CD14-positive monocyte (primary cell): Measurements from ENCODE around the gene NDUFA12. TPM values are rescaled to one million over a fixed set of nuclear protein-coding genes. Genes with fewer than 3 reads are reported as not detected.

Experiments
- DNase-seq, 3 donors: peaks; one replicate each; pipeline ENCODE4 v3.0.0-alpha.2; 2011 to 2022
- H2AFZ ChIP-seq: 2 replicates; pipeline ENCODE4 v1.6.0; 2012; ENCODE audit warnings: mild to moderate bottlenecking, low read depth, low read length, inconsistent platforms; ENCODE audit not compliant: insufficient read depth, poor library complexity, severe bottlenecking
- H3K27ac ChIP-seq, 2 donors: 1 replicate in 1 of 2; 2 replicates in 1 of 2; pipeline ENCODE4 v1.5.1; 2012 to 2013; ENCODE audit warnings: low read length in 2 of 2, control low read depth in 1 of 2, inconsistent platforms in 1 of 2, low read depth in 1 of 2, mild to moderate bottlenecking in 1 of 2
- H3K27me3 ChIP-seq, 2 donors: one replicate each; pipeline versions ENCODE4 v1.6.0 to v1.6.1; 2011 to 2013; ENCODE audit warnings: low read length in 2 of 2; ENCODE audit not compliant: control insufficient read depth in 2 of 2, insufficient read depth in 2 of 2
- H3K36me3 ChIP-seq, 2 donors: replicated peaks in 1 of 2; 1 replicate in 1 of 2; 2 replicates in 1 of 2; pipeline versions ENCODE4 v1.5.1 to v1.6.1; 2012 to 2013; ENCODE audit warnings: low read length in 2 of 2, control low read depth in 1 of 2, inconsistent platforms in 1 of 2, mild to moderate bottlenecking in 1 of 2; ENCODE audit not compliant: insufficient read depth in 2 of 2, control insufficient read depth in 1 of 2
- H3K4me1 ChIP-seq, 2 donors: 1 replicate in 1 of 2; 2 replicates in 1 of 2; pipeline versions ENCODE4 v1.5.1 to v1.6.1; 2012 to 2013; ENCODE audit warnings: low read length in 2 of 2, control low read depth in 1 of 2, inconsistent platforms in 1 of 2, mild to moderate bottlenecking in 1 of 2, moderate library complexity in 1 of 2; ENCODE audit not compliant: insufficient read depth in 2 of 2, control insufficient read depth in 1 of 2
- H3K4me2 ChIP-seq: replicated peaks from 2 replicates; pipeline ENCODE3; 2012; ENCODE audit warnings: low read length, moderate library complexity, mild to moderate bottlenecking; ENCODE audit not compliant: poor library complexity, severe bottlenecking; ENCODE audit errors: extremely low read depth
- H3K4me3 ChIP-seq, 3 experiments: fragments of 200-600 bp in 1 of 3; sonication (generic) in 1 of 3; replicated peaks in 1 of 3; 1 replicate in 2 of 3; 2 replicates in 1 of 3; pipeline ENCODE4 v1.5.1; 2011 to 2013; ENCODE audit warnings: low read length in 3 of 3, mild to moderate bottlenecking in 3 of 3, control low read depth in 2 of 3, low read depth in 2 of 3, inconsistent platforms in 1 of 3, moderate library complexity in 1 of 3
- H3K79me2 ChIP-seq: 2 replicates; pipeline ENCODE4 v1.6.0; 2012; ENCODE audit warnings: mild to moderate bottlenecking, control low read depth, inconsistent platforms, low read length, moderate library complexity; ENCODE audit not compliant: insufficient read depth
- H3K9ac ChIP-seq: 2 replicates; pipeline ENCODE4 v1.6.0; 2017; ENCODE audit warnings: low read length, mild to moderate bottlenecking; ENCODE audit not compliant: insufficient read depth, poor library complexity, severe bottlenecking
- H3K9me3 ChIP-seq, 2 donors: replicated peaks in 1 of 2; 1 replicate in 1 of 2; 2 replicates in 1 of 2; pipeline versions ENCODE4 v1.5.1 to v1.6.1; 2012 to 2013; ENCODE audit warnings: low read length in 2 of 2, control low read depth in 1 of 2; ENCODE audit not compliant: control insufficient read depth in 1 of 2, insufficient read depth in 1 of 2
- H4K20me1 ChIP-seq: 2 replicates; pipeline ENCODE4 v1.6.0; 2012; ENCODE audit warnings: mild to moderate bottlenecking, low read length, control low read depth, moderate library complexity; ENCODE audit not compliant: insufficient read depth
- H3K27ac Mint-ChIP-seq, 7 donors: one replicate each; pipeline ENCODE4 v1.8.0; 2020; ENCODE audit warnings: mild to moderate bottlenecking in 7 of 7, mixed read lengths in 7 of 7, moderate library complexity in 6 of 7, inconsistent platforms in 2 of 7
- H3K27me3 Mint-ChIP-seq, 3 donors: one replicate each; pipeline ENCODE4 v1.8.0; 2021 to 2022; ENCODE audit warnings: low read depth in 3 of 3, mild to moderate bottlenecking in 3 of 3, mixed read lengths in 3 of 3, moderate library complexity in 3 of 3, inconsistent platforms in 1 of 3
- H3K36me3 Mint-ChIP-seq, 2 donors: one replicate each; pipeline ENCODE4 v1.8.0; 2020; ENCODE audit warnings: mixed read lengths in 2 of 2, inconsistent platforms in 1 of 2, mild to moderate bottlenecking in 1 of 2
- H3K4me1 Mint-ChIP-seq: one replicate; pipeline ENCODE4 v1.8.0; 2020; ENCODE audit warnings: mild to moderate bottlenecking, mixed read lengths
- H3K4me3 Mint-ChIP-seq, 2 donors: one replicate each; pipeline ENCODE4 v1.8.0; 2020; ENCODE audit warnings: mild to moderate bottlenecking in 2 of 2, mixed read lengths in 2 of 2, moderate library complexity in 1 of 2
- H3K9me3 Mint-ChIP-seq, 7 donors: one replicate each; pipeline ENCODE4 v1.8.0; 2020 to 2022; ENCODE audit warnings: mixed read lengths in 7 of 7, mild to moderate bottlenecking in 6 of 7, moderate library complexity in 6 of 7, inconsistent platforms in 2 of 7
- WGBS: methylation state at CpG from one replicate; pipeline ENCODE4 v1.1.5; 2013; ENCODE audit warnings: missing lambda C conversion rate; ENCODE audit not compliant: insufficient coverage; 5-methylcytosine and 5-hydroxymethylcytosine counted together
- intact Hi-C, 2 donors: fragments of 100-400 bp; cut with micrococcal nuclease; formaldehyde crosslinking; loops; one replicate each; pipeline versions ENCODE4 v1.15.0 to v1.15.1; 2023
- polyA plus RNA-seq, 3 donors: library from polyadenylated mRNA; depleted of rRNA in 1 of 3; unstranded in 2 of 3; stranded (reverse) in 1 of 3; fragments of 300-500 nt in 2 of 3; fragments of >200 nt in 1 of 3; fragmentation: Illumina TruSeq in 2 of 3; gene quantifications; 1 replicate in 2 of 3; 2 replicates in 1 of 3; pipeline ENCODE4 v1.2.3, GENCODE V29; 2012 to 2021
- TF ChIP-seq, protein P1 (sequence below): fragments of 200-600 bp; IDR thresholded peaks from one replicate; pipeline ENCODE4 v1.8.0; 2022; ENCODE audit warnings: antibody characterized with exemption, mild to moderate bottlenecking

Gene NDUFA12
- polyA plus RNA-seq, 3 donors: 105 to 302 (median 286) TPM

GRCh38 chr12:95006206-95006605 lies 2.7 kb upstream of the NDUFA12 start:
- no peak overlapping the region for H2AFZ ChIP-seq
- TF ChIP-seq, protein P1, sequence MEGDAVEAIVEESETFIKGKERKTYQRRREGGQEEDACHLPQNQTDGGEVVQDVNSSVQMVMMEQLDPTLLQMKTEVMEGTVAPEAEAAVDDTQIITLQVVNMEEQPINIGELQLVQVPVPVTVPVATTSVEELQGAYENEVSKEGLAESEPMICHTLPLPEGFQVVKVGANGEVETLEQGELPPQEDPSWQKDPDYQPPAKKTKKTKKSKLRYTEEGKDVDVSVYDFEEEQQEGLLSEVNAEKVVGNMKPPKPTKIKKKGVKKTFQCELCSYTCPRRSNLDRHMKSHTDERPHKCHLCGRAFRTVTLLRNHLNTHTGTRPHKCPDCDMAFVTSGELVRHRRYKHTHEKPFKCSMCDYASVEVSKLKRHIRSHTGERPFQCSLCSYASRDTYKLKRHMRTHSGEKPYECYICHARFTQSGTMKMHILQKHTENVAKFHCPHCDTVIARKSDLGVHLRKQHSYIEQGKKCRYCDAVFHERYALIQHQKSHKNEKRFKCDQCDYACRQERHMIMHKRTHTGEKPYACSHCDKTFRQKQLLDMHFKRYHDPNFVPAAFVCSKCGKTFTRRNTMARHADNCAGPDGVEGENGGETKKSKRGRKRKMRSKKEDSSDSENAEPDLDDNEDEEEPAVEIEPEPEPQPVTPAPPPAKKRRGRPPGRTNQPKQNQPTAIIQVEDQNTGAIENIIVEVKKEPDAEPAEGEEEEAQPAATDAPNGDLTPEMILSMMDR: no peak
- H3K9me3 Mint-ChIP-seq: peaks cover 8 to 33% (median 25%) of the 10 kb centered on the region in 7 donors
- H3K9ac ChIP-seq: no peak overlapping the region
- intact Hi-C loops: no loop called here
- no peak overlapping the region for H3K27ac ChIP-seq
- peaks cover 26 to 28% of the 10 kb centered on the region in 2 donors for H3K4me1 ChIP-seq
- H3K79me2 ChIP-seq: peaks cover 23% of the 10 kb centered on the region
- H3K36me3 Mint-ChIP-seq: peaks cover 4 to 9% of the 10 kb centered on the region in 2 donors
- 80% methylated on average over 1 of the region's 4 CpGs for WGBS
- H3K4me1 Mint-ChIP-seq: peaks cover 34% of the 10 kb centered on the region
- no peak overlapping the region for H3K4me3 ChIP-seq
- no peaks in the 10 kb centered on the region for H4K20me1 ChIP-seq
- no peak overlapping the region for H3K4me3 Mint-ChIP-seq
- H3K9me3 ChIP-seq: peaks cover 21% of the 10 kb centered on the region in 2 donors
- peaks cover 3 to 7% of the 10 kb centered on the region in 2 donors for H3K36me3 ChIP-seq
- no peaks in the 10 kb centered on the region for H3K27me3 Mint-ChIP-seq
- DNase-seq: no peak
- no peaks in the 10 kb centered on the region for H3K27me3 ChIP-seq
- no peak overlapping the region for H3K4me2 ChIP-seq
- H3K27ac Mint-ChIP-seq: no peak overlapping the region

- Histone ChIP-seq H3K4me1 (peaks cover 24 to 32% of the 10 kb centered on the region in 2 donors), H4K20me1 (peaks cover 4% of the 10 kb centered on the region), H3K4me2 (peak overlapping the region; percentile 88), H2AFZ (no peak overlapping the region), H3K36me3 (peaks cover 8 to 17% of the 10 kb centered on the region in 2 donors), H3K9ac (no peak overlapping the region), H3K9me3 (peaks cover 21% of the 10 kb centered on the region in 2 donors), H3K79me2 (peaks cover 39% of the 10 kb centered on the region), H3K27ac (peak overlapping the region; percentile 86 to 97), H3K27me3 (no peaks in the 10 kb centered on the region), H3K4me3 (peak overlapping the region in 1 of 3 experiments; percentile 5)
- no CpG with 5 or more reads among the region's 2 CpGs for WGBS
- Mint-ChIP-seq H3K9me3 (peaks cover 8 to 31% (median 24%) of the 10 kb centered on the region in 7 donors), H3K36me3 (peaks cover 8 to 17% of the 10 kb centered on the region in 2 donors), H3K4me1 (peaks cover 27% of the 10 kb centered on the region), H3K27ac (peak overlapping the region; percentile 80 to 95 (median 93)), H3K4me3 (peak overlapping the region; percentile 49 to 93), H3K27me3 (no peaks in the 10 kb centered on the region)
- intact Hi-C loops: no loop called here
- TF ChIP-seq, protein P1: no peak
- peak; percentile 14 to 89 (median 72) for DNase-seq
Observed at GRCh38 chr12:95004610-95005009, 1.1 kb upstream of the NDUFA12 start.
